KOPT-K1 (cell line): Measurements from ENCODE around the gene MSX2.

ENCODE experiments used
- H3K27ac ChIP-seq: fragments of 200-600 bp; sonication (generic); 2 replicates; pipeline ENCODE4 v1.5.1; 2016; ENCODE audit warnings: antibody characterized with exemption, mild to moderate bottlenecking, low read depth, low read length; ENCODE audit not compliant: poor library complexity, severe bottlenecking
- H3K36me3 ChIP-seq: fragments of 200-600 bp; sonication (generic); 2 replicates; pipeline ENCODE4 v1.5.1; 2017; ENCODE audit warnings: antibody characterized with exemption, mild to moderate bottlenecking, low read length, moderate library complexity; ENCODE audit not compliant: insufficient read depth
- H3K9me3 ChIP-seq: fragments of 200-600 bp; sonication (generic); 2 replicates; pipeline ENCODE4 v1.5.1; 2017; ENCODE audit warnings: antibody characterized with exemption, low read length, mild to moderate bottlenecking; ENCODE audit not compliant: insufficient read depth, poor library complexity, severe bottlenecking

MSX2 gene

DNA sequence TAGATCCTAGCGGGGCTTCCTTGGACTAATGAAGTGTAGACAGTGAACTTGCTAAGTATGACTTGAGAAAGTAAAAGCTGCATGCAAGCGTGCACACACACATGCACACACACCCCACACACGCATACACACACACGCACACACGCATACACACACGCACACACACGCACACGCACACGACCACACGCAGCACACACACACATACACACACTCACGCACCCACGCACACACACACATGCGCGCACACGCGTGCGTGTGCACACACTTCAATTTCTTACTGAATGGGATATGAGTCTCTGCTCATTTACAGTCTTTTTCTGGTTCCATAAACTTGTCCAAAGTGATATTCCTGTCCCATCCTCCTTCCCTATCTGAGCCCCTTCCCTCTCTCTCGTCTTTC, 41.2 kb downstream of the MSX2 start:
- H3K9me3 ChIP-seq = no peaks in the 10 kb centered on the region
- no peaks in the 10 kb centered on the region for H3K36me3 ChIP-seq
- H3K27ac ChIP-seq = no peak overlapping the region

DNA sequence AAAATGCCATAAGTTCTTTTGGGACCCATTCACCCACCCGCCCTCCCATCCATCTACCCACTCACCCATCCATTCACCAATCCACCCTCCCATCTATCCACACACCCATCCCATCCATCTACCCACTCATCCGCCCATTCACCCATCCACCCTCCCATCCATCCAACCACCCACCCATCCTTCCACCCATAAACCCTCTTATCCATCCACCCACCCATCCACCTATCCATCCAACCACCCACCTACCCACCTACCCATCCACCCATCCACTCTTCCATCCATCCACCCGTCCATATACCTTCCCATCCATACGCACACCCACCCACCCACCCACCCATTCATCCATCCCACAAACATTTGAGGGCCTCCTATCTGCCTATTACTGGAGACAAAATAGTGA, 43.3 kb downstream of the MSX2 start:
- Histone ChIP-seq H3K36me3 (no peaks in the 10 kb centered on the region), H3K27ac (no peak overlapping the region), H3K9me3 (no peaks in the 10 kb centered on the region)

DNA sequence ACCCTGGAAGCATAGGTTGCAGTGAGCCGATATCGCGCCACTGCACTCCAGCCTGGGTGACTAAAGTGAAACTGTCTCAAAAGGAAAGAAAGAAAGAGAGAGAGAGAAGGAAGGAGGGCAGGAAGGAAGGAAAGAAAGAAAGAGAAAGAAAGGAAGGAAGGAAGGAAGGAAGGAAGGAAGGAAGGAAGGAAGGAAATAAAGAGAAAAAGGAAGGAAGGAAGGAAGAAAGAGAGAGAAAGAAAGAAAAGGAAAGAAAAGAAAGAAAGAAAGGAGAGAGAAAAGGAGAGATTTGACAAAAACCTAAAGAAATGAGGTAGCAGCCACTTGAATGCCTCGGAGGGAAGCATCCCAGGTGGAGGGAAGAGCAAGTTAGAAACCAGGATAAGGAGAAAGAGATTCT, 44.6 kb downstream of the MSX2 start:
- H3K36me3 ChIP-seq = no peaks in the 10 kb centered on the region
- no peak overlapping the region for H3K27ac ChIP-seq
- no peaks in the 10 kb centered on the region for H3K9me3 ChIP-seq

DNA sequence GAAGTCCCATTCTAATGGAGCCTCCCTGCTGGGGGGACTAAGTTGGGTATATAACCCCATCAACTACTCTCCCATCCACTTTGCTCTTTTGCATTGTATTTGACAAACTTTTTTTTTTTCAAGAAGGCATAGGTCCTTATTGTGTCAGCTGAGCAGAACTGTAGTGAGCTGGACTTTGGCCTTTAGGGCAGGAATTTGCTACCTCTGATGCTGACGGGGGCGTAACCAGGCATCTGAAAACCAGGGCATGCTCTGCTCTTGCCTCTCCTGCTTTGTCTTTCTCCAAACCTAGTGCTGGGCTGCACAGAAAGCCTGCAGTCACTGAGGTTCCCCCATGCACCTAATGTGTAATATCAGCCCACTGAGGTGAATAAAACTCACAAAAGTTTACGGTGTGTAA, 49.0 kb downstream of the MSX2 start:
- Histone ChIP-seq H3K27ac (no peak overlapping the region), H3K36me3 (no peaks in the 10 kb centered on the region), H3K9me3 (no peaks in the 10 kb centered on the region)

DNA sequence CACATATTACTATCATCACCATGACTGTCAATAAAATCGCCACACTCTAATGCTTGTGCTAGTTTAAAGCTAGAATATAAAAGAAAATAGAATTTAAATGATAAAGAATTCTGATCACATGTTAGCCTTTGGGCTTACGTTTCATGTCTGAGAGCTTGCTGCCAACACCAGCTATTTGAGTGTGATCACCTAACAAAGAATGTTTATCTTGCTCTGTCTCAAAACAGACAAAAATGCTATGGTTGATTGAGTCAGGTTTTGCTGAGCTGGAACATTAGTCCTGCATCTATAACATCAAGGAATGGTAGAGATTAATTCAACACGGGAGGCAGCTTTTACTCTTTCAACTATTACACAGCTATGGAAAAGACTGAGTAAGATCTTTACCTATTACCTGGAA, 50.7 kb downstream of the MSX2 start:
- Histone ChIP-seq H3K9me3 (no peaks in the 10 kb centered on the region), H3K36me3 (no peaks in the 10 kb centered on the region), H3K27ac (no peak overlapping the region)

DNA sequence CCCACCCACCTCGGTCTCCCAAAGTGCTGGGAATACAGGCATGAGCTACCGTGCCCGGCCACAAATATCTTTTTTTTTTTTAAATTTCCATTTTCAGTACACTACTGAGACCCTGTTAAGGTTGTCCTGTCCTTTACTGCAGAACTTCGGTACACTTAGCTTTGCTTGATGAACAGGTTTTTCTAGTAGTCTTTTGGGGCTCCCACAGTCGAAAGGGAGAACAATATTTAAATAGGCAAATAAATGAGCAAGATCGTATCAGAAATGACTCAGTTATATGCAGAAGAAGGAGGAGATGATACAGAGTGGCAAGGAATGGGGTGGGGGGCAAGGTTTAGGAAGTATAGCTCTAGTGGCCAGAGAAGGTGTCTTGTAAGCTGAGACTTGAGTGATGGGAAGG, 52.7 kb downstream of the MSX2 start:
- Histone ChIP-seq H3K9me3 (no peaks in the 10 kb centered on the region), H3K36me3 (no peaks in the 10 kb centered on the region), H3K27ac (no peak overlapping the region)

DNA sequence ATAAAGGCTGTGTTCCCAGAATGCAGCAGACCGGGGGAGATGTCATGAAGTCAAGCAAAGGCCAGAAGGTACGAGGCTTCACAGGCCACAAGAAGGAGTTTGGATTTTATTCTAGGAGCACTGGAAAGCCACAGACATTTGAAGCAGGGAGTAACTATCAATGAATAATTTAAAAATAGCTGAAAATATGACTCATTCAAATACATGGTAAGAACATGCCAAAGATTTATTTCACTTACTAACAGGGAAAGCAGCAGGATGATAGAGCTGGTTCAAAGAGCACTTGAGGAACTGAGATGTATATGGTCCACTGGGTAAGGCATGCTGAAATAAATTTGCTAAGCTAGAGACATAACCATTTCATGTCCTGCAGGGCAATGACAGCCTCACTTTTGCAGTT, 53.2 kb downstream of the MSX2 start:
- Histone ChIP-seq H3K27ac (no peak overlapping the region), H3K36me3 (no peaks in the 10 kb centered on the region), H3K9me3 (no peaks in the 10 kb centered on the region)
